ENCODE results near the gene TUBGCP2. TPM values are rescaled to one million over a fixed set of nuclear protein-coding genes. Genes with fewer than 3 reads are reported as not detected.

The TUBGCP2 gene
- total and polyA plus RNA-seq, 2 of the 13 experiments (the other 11 are each of a cell fraction or from before 2014, with no cell fraction given) = 21.3 to 34.5 TPM

GRCh38 chr10:133356549-133357284, 48.0 kb upstream of the TUBGCP2 start (continued):
- TF ChIP-seq ZNF318 (CRISPR knock-in tag; IDR thresholded peaks at IDR 0.05) (no peak), ZFP37 (CRISPR knock-in tag; IDR thresholded peaks at IDR 0.05; ENCODE audit: borderline replicate concordance) (no peak), NFE2 (CRISPR knock-in tag; IDR thresholded peaks at IDR 0.05) (no peak), DPF2 (CRISPR knock-in tag; IDR thresholded peaks at IDR 0.05; ENCODE audit: borderline replicate concordance, low read depth) (no peak), DRAP1 (CRISPR knock-in tag; IDR thresholded peaks at IDR 0.05) (no peak), SOX5 (CRISPR knock-in tag; IDR thresholded peaks at IDR 0.05; ENCODE audit: borderline replicate concordance) (no peak), KAT8 (CRISPR knock-in tag; IDR thresholded peaks at IDR 0.05) (no peak), ZFP82 (CRISPR knock-in tag; IDR thresholded peaks at IDR 0.05; ENCODE audit: borderline replicate concordance) (no peak), PRMT3 (CRISPR knock-in tag; IDR thresholded peaks at IDR 0.05; ENCODE audit: borderline replicate concordance, low read depth) (no peak), MTA1 (CRISPR knock-in tag; IDR thresholded peaks at IDR 0.05; ENCODE audit: borderline replicate concordance) (no peak), JARID2 (CRISPR knock-in tag; IDR thresholded peaks at IDR 0.05; ENCODE audit: insufficient replicate concordance) (no peak), ZNF362 (CRISPR knock-in tag; IDR thresholded peaks at IDR 0.05; ENCODE audit: borderline replicate concordance) (no peak), FIP1L1 (IDR thresholded peaks at IDR 0.05; ENCODE audit: borderline replicate concordance, insufficient read depth, low read depth, low read length) (no peak), ZFP62 (CRISPR knock-in tag; IDR thresholded peaks at IDR 0.05) (no peak), ZNF644 (CRISPR knock-in tag; IDR thresholded peaks at IDR 0.05; ENCODE audit: low read depth) (no peak), PATZ1 (CRISPR knock-in tag; IDR thresholded peaks at IDR 0.05) (no peak), PPARG (CRISPR knock-in tag; conservative IDR thresholded peaks at IDR 0.05) (no peak)
